NCI-H1417 (cell line): Measurements from ENCODE around the gene PPP1CC.
"Not testable (repeated sequence)": the region's sequence is repeated elsewhere in the genome, so short reads cannot be mapped to it uniquely, and the experiment has no call there.

ENCODE experiments used
- DNase-seq, 3 experiments: peaks; one replicate each; lab custom pipeline; 2025; lab: John Stamatoyannopoulos, UW

The PPP1CC gene

GRCh38 chr12:110742718-110743570, at the start of gene PPP1CC:
Gene PPP1CC, minus strand, starts transcription at chr12:110742891. Its CDS starts 184 bp downstream, at chr12:110742707.
- peak; percentile 95 to 98 (median 97) for DNase-seq

- no peak for DNase-seq
Observed at GRCh38 chr12:110791589-110791988, 48.9 kb upstream of the PPP1CC start.

GRCh38 chr12:110790301-110790700, 47.6 kb upstream of the PPP1CC start:
- no peak for DNase-seq

- DNase-seq: no peak
Observed at GRCh38 chr12:110786012-110786411, 43.3 kb upstream of the PPP1CC start.

GRCh38 chr12:110785240-110785639, 42.5 kb upstream of the PPP1CC start:
- no peak for DNase-seq

GRCh38 chr12:110782922-110783321, 40.2 kb upstream of the PPP1CC start:
- no peak for DNase-seq

GRCh38 chr12:110782094-110782493, 39.4 kb upstream of the PPP1CC start:
- no peak for DNase-seq

GRCh38 chr12:110780448-110780847, 37.8 kb upstream of the PPP1CC start:
- DNase-seq: no peak

GRCh38 chr12:110778833-110779577, 36.3 kb upstream of the PPP1CC start:
- no peak for DNase-seq

- DNase-seq: no peak
Observed at GRCh38 chr12:110776410-110776809, 33.7 kb upstream of the PPP1CC start.

GRCh38 chr12:110775997-110776396, 33.3 kb upstream of the PPP1CC start:
- no peak for DNase-seq

GRCh38 chr12:110774824-110775223, 32.1 kb upstream of the PPP1CC start:
- no peak for DNase-seq

- DNase-seq: no peak
Observed at GRCh38 chr12:110768960-110769359, 26.3 kb upstream of the PPP1CC start.

GRCh38 chr12:110767863-110768262, 25.2 kb upstream of the PPP1CC start:
- no peak for DNase-seq

- peak in 1 of 3 experiments; percentile 37 for DNase-seq
Observed at GRCh38 chr12:110766311-110767154, 23.8 kb upstream of the PPP1CC start.

GRCh38 chr12:110765572-110765971, 22.9 kb upstream of the PPP1CC start:
- DNase-seq: not testable (repeated sequence)

- peak; percentile 55 to 88 (median 84) for DNase-seq
Observed at GRCh38 chr12:110765111-110765510, 22.4 kb upstream of the PPP1CC start.

GRCh38 chr12:110763583-110763982, 20.9 kb upstream of the PPP1CC start:
- no peak for DNase-seq

- DNase-seq: no peak
Observed at GRCh38 chr12:110762891-110763290, 20.2 kb upstream of the PPP1CC start.

GRCh38 chr12:110760204-110760609, 17.5 kb upstream of the PPP1CC start:
- no peak for DNase-seq

- no peak for DNase-seq
Observed at GRCh38 chr12:110758922-110759321, 16.2 kb upstream of the PPP1CC start.

GRCh38 chr12:110756611-110757010, 13.9 kb upstream of the PPP1CC start:
- no peak for DNase-seq
